Mesothelial cell of epicardium (in vitro differentiated cells): ENCODE measurements around the gene CCNK. TPM values are rescaled to one million over a fixed set of nuclear protein-coding genes. Genes with fewer than 3 reads are reported as not detected.

Experiments used
- DNase-seq, 2 experiments: peaks; one replicate each; pipeline ENCODE4 v3.0.0; 2021; ENCODE audit warnings: low spot score in 2 of 2; ENCODE audit not compliant: unreplicated experiment in 2 of 2
- H3K27ac Mint-ChIP-seq: 2 replicates; pipeline ENCODE4 v1.8.0; 2021; ENCODE audit warnings: mixed read lengths
- H3K27me3 Mint-ChIP-seq: 2 replicates; pipeline ENCODE4 v1.8.0; 2021; ENCODE audit warnings: low read depth, mixed read lengths
- H3K36me3 Mint-ChIP-seq: 2 replicates; pipeline ENCODE4 v1.8.0; 2021; ENCODE audit warnings: mixed read lengths
- H3K4me1 Mint-ChIP-seq: 2 replicates; pipeline ENCODE4 v1.8.0; 2021; ENCODE audit warnings: mixed read lengths
- H3K4me3 Mint-ChIP-seq: 2 replicates; pipeline ENCODE4 v1.8.0; 2021; ENCODE audit warnings: mild to moderate bottlenecking, moderate library complexity, mixed read lengths
- H3K9me3 Mint-ChIP-seq: 2 replicates; pipeline ENCODE4 v1.8.0; 2021; ENCODE audit warnings: mixed read lengths
- CTCF ChIP-seq: fragments of 200-600 bp; sonication (generic); IDR thresholded peaks from one replicate; pipeline ENCODE4 v1.5.0; 2021; ENCODE audit warnings: antibody characterized with exemption; ENCODE audit not compliant: unreplicated experiment
- total RNA-seq: library from RNA; stranded (reverse); gene quantifications from 3 replicates; pipeline ENCODE4 v1.2.1, GENCODE V29; 2021

CCNK gene
- total RNA-seq, 1 donor from 2014 or later, result 65.1 TPM

GRCh38 chr14:99460793-99461192 lies 20.4 kb upstream of the CCNK start:
- H3K9me3 Mint-ChIP-seq, result no peaks in the 10 kb centered on the region
- no peak for DNase-seq
- H3K4me1 Mint-ChIP-seq, result peaks cover 3% of the 10 kb centered on the region
- TF ChIP-seq CTCF, result no peak
- peaks cover 17% of the 10 kb centered on the region for H3K36me3 Mint-ChIP-seq
- no peaks in the 10 kb centered on the region for H3K27me3 Mint-ChIP-seq
- H3K4me3 Mint-ChIP-seq, result no peak overlapping the region
- no peak overlapping the region for H3K27ac Mint-ChIP-seq

- peaks cover 17% of the 10 kb centered on the region for H3K36me3 Mint-ChIP-seq
- H3K9me3 Mint-ChIP-seq, result no peaks in the 10 kb centered on the region
- H3K4me3 Mint-ChIP-seq, result no peak overlapping the region
- no peak overlapping the region for H3K27ac Mint-ChIP-seq
- H3K4me1 Mint-ChIP-seq, result peaks cover 3% of the 10 kb centered on the region
- no peak for DNase-seq
- TF ChIP-seq CTCF, result no peak
- H3K27me3 Mint-ChIP-seq, result no peaks in the 10 kb centered on the region
Measured at GRCh38 chr14:99461411-99462085, 19.7 kb upstream of the CCNK start.

GRCh38 chr14:99462210-99462609 lies 19.0 kb upstream of the CCNK start:
- Mint-ChIP-seq H3K27me3 (no peaks in the 10 kb centered on the region), H3K27ac (no peak overlapping the region), H3K36me3 (peaks cover 15% of the 10 kb centered on the region), H3K4me1 (peaks cover 3% of the 10 kb centered on the region), H3K9me3 (no peaks in the 10 kb centered on the region), H3K4me3 (no peak overlapping the region)
- DNase-seq, result no peak
- TF ChIP-seq CTCF, result no peak

- H3K9me3 Mint-ChIP-seq, result no peaks in the 10 kb centered on the region
- H3K27me3 Mint-ChIP-seq, result no peaks in the 10 kb centered on the region
- no peak overlapping the region for H3K27ac Mint-ChIP-seq
- H3K4me1 Mint-ChIP-seq, result peaks cover 8% of the 10 kb centered on the region
- TF ChIP-seq CTCF, result no peak
- no peak overlapping the region for H3K4me3 Mint-ChIP-seq
- no peak for DNase-seq
- peaks cover 11% of the 10 kb centered on the region for H3K36me3 Mint-ChIP-seq
Measured at GRCh38 chr14:99463974-99464373, 17.2 kb upstream of the CCNK start.

- TF ChIP-seq CTCF, result no peak
- H3K27ac Mint-ChIP-seq, result no peak overlapping the region
- no peaks in the 10 kb centered on the region for H3K9me3 Mint-ChIP-seq
Measured at GRCh38 chr14:99465288-99465687, 15.9 kb upstream of the CCNK start.

More at GRCh38 chr14:99465288-99465687, 15.9 kb upstream of the CCNK start:
- DNase-seq, result no peak
- Mint-ChIP-seq H3K27me3 (no peaks in the 10 kb centered on the region), H3K4me1 (peaks cover 8% of the 10 kb centered on the region), H3K36me3 (peaks cover 10% of the 10 kb centered on the region), H3K4me3 (no peak overlapping the region)
